ENCODE results near the gene BRD1.

The BRD1 gene

GRCh38 chr22:49777569-49778249, 50.0 kb downstream of the BRD1 start:
- no peaks in the 10 kb centered on the region for H3K27me3 ChIP-seq (replicated peaks; ENCODE audit: control insufficient read depth, insufficient read depth, low read length)
- H3K36me3 ChIP-seq (ENCODE audit: control insufficient read depth, insufficient read depth, low read length), result peaks cover 28% of the 10 kb centered on the region
- no peak for TF ChIP-seq CTCF (IDR thresholded peaks at IDR 0.05; ENCODE audit: insufficient read depth, low read length, poor library complexity, severe bottlenecking)
- no peak for DNase-seq (ENCODE audit: extremely low read depth, insufficient read length)
- H3K4me3 ChIP-seq (replicated peaks; ENCODE audit: low read depth, low read length), result no peak overlapping the region

DNA sequence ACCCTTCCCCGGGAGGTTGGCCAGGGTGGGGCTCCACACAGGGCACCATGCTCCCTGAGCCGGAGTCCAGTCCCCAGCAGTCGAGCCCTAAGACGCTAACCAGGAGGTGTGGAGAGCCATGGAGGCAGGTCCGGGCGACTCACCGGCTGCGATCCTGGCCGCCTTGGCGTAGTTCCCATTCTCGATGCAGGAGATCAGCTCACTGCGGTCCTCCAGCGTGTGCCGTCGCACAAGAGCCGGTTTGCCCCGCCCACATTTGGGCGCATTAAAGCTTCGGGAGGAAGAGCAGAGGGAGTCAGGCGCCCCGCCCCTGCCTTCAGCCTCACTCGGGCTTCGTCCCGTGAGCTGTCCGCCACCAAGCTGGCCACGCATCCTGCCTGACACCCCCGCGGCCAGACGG, 50.8 kb downstream of the BRD1 start:
- DNase-seq (ENCODE audit: extremely low read depth, insufficient read length), result no peak
- H3K4me3 ChIP-seq (replicated peaks; ENCODE audit: low read depth, low read length), result no peak overlapping the region
- H3K36me3 ChIP-seq (ENCODE audit: control insufficient read depth, insufficient read depth, low read length), result peaks cover 32% of the 10 kb centered on the region
- no peaks in the 10 kb centered on the region for H3K27me3 ChIP-seq (replicated peaks; ENCODE audit: control insufficient read depth, insufficient read depth, low read length)
- no peak for TF ChIP-seq CTCF (IDR thresholded peaks at IDR 0.05; ENCODE audit: insufficient read depth, low read length, poor library complexity, severe bottlenecking)

- TF ChIP-seq CTCF (IDR thresholded peaks at IDR 0.05; ENCODE audit: insufficient read depth, low read length, poor library complexity, severe bottlenecking), result no peak
- H3K4me3 ChIP-seq (replicated peaks; ENCODE audit: low read depth, low read length), result no peak overlapping the region
- no peak for DNase-seq (ENCODE audit: extremely low read depth, insufficient read length)
- no peaks in the 10 kb centered on the region for H3K27me3 ChIP-seq (replicated peaks; ENCODE audit: control insufficient read depth, insufficient read depth, low read length)
- peaks cover 29% of the 10 kb centered on the region for H3K36me3 ChIP-seq (ENCODE audit: control insufficient read depth, insufficient read depth, low read length)
Measured at GRCh38 chr22:49775867-49776511, 51.7 kb downstream of the BRD1 start.

GRCh38 chr22:49775191-49775866, 52.3 kb downstream of the BRD1 start:
- H3K36me3 ChIP-seq (ENCODE audit: control insufficient read depth, insufficient read depth, low read length), result peaks cover 29% of the 10 kb centered on the region
- DNase-seq (ENCODE audit: extremely low read depth, insufficient read length), result no peak
- TF ChIP-seq CTCF (IDR thresholded peaks at IDR 0.05; ENCODE audit: insufficient read depth, low read length, poor library complexity, severe bottlenecking), result no peak
- no peaks in the 10 kb centered on the region for H3K27me3 ChIP-seq (replicated peaks; ENCODE audit: control insufficient read depth, insufficient read depth, low read length)
- no peak overlapping the region for H3K4me3 ChIP-seq (replicated peaks; ENCODE audit: low read depth, low read length)

DNA sequence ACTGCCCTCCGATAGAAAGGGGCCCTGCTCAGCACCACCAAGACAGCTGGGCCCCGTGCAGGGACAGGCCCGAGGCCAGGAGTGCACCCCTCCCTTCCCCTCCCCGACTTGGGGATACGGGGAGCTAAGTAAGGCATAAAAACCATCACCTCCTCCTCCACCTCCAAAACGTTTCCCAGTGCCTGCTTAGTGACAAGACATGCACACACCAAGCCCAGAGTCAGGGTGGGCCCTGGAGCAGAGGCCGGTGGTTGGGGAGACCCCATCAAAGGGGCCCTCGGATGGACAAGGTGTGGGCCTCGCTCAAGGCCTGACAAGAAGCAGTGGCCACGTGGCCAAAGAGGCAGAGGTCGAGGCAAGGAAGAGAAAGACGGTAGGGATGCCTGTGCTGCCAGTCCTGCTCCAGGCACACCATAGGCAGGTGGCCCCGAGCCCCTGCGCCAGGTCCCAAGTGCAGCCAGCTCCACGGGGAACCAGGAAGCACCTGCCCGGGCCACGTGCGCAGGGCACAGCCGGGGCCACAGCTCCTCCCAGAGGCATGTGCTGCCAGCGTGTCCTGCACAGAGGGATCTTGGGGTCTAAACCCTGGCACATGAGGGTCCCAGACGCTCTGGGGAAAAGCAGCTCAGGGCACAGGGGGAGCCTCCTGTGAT, 53.0 kb downstream of the BRD1 start:
- H3K4me3 ChIP-seq (replicated peaks; ENCODE audit: low read depth, low read length), result no peak overlapping the region
- peaks cover 27% of the 10 kb centered on the region for H3K36me3 ChIP-seq (ENCODE audit: control insufficient read depth, insufficient read depth, low read length)
- no peaks in the 10 kb centered on the region for H3K27me3 ChIP-seq (replicated peaks; ENCODE audit: control insufficient read depth, insufficient read depth, low read length)
- DNase-seq (ENCODE audit: extremely low read depth, insufficient read length), result no peak
- TF ChIP-seq CTCF (IDR thresholded peaks at IDR 0.05; ENCODE audit: insufficient read depth, low read length, poor library complexity, severe bottlenecking), result no peak
